ENCODE results near the gene IBA57.

Gene IBA57

DNA sequence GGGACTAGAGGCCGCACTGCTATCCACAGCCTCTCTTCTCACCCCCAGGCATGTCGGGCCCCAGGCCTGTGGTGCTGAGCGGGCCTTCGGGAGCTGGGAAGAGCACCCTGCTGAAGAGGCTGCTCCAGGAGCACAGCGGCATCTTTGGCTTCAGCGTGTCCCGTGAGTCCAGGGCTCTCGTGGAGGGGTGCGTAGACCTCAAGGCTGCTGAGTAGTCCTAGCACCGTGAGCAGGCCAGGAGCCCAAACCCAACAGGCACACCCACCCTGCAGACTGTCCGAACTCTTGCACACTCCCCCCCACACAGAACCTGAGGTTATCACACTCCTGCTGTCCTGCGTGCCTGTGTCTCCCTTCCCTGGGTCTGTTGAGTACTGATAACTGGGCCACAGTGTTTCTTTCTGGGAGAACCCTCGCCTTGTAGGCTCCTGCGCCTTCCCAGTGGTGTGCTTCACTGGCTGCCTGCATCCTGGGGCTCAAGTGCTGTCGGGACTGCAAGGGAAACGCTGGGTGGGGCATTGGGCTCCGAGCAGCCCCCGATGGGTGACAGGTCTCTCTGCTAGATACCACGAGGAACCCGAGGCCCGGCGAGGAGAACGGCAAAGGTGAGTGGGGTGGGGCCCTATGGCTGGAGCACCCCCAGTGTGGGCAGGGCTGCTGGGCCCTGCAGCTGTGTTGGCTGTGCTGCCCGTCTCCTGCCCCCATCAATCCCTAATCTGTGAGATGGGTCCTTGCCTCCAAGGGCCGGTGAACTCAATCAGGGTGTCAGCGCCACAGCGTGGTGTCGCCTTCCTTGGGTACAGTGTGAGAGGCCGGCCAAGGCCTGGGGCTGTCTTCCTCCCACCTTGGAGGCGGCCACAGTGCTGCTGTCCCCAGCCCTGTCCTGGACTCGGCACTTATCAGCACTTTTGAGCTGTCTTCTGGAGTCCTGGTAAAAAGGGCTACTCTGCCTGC lies 19.9 kb upstream of the IBA57 start:
- DNase-seq, result no peak

DNA sequence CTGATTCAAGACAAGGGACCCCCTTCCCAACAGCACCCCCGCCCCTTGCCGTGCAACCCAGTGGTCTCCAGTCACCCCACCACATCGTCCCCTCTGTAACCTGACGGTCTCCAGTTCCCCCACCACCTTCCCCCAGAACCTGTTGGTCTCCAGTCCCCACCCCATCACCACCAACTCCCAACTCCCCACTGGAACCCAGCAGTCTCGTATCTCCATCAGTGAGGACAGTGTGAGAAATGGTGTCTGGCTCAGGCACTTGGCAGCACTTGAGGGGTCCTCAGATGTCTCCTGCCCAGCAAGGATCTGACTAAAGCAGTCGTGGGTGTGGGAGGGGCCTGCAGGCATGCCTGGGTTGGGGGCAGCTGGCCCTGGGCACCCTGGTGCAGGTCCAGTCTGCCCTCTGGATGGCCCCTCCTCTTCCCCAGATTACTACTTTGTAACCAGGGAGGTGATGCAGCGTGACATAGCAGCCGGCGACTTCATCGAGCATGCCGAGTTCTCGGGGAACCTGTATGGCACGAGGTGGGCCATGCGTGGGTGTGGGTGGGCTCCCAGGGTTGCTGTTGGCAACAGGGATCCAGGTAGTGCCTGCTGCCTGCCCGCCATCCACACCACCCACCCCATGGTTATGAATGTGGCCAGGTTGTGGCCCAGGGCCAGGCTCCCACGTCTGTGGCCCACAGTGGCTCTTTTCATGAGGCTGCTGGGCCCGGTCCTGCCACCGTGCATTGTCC lies 19.0 kb upstream of the IBA57 start:
- DNase-seq, result no peak

DNA sequence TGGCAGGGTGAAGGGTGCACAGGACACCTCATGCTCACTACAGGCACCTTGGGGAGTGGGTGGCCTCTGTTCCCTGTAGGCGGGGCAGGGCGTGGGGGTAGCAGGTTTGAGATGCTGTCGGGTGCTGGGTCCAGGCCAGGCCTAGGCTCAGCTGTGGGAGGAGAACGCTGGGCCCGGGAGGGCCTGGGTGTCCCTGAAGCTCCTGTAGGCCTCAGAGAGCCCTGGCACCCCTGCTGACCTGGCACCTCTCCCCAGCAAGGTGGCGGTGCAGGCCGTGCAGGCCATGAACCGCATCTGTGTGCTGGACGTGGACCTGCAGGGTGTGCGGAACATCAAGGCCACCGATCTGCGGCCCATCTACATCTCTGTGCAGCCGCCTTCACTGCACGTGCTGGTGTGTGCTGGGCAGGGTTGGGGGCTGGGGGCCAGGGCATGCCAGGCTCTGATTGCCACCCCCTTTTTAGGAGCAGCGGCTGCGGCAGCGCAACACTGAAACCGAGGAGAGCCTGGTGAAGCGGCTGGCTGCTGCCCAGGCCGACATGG lies 18.4 kb upstream of the IBA57 start:
- DNase-seq, result no peak

DNA sequence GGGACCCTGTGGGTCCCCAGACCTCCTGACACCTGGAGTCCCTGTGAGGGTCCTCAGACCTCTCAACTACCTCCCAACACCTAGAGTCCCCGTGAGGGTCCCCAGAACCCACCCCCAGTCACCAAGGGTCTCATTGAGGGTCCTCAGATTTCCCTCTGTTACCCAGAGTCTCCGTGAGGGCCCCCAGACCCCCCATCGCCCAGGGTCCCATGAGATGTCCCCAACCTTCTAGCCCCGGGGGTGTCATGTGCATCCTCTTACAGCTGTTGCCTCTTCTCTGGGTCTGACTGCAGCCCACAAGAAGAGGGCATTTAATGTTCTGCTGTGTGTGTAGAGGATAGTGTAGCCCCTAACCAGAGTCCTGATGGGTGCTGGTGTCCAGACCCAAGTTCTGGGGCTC lies 17.8 kb upstream of the IBA57 start:
- DNase-seq, result no peak

DNA sequence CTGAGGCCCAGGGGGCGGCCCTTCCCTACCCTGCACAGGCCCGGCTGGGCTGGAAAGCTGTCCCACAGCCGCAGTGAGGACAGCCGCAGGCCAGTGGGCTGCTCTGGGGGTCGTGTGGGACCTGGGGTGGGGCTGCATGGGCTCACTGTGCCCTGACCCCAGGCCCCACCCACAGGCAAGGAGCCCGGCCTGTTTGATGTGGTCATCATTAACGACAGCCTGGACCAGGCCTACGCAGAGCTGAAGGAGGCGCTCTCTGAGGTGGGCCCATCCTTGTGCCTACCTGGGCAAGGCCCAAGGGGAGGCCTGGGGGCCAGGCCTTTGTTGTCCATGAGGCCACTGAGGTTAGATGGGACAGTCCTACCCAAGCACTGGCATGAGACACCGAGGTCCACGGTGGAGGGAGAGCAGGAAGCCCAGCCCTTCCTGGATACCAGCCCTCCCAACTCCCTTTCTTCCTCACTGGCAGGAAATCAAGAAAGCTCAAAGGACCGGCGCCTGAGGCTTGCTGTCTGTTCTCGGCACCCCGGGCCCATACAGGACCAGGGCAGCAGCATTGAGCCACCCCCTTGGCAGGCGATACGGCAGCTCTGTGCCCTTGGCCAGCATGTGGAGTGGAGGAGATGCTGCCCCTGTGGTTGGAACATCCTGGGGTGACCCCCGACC lies 17.3 kb upstream of the IBA57 start:
- no peak for DNase-seq

DNA sequence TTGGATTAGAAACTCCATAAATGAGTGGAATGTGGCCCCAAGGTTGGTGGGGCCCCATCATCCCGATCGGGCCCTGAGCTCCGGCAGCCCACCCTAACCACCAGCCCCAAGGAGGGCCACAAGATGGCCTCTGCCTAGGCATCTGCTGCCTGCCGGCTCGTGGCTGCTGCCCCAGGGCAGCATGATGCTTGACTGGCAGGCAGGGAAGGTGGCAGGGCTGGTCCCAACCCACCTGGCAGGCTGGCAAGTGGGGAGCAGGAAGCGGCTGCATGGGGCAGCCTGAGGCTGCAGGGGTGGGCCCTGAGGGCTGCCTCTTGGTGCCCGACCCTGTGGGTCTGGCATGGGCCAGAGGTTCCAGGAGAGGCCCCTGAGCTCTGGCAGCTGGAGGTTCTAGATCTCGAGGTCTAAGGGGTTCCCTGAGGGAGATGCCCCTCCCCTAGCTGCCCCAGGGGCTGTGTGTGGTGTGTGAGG lies 16.6 kb upstream of the IBA57 start:
- DNase-seq, result no peak

DNA sequence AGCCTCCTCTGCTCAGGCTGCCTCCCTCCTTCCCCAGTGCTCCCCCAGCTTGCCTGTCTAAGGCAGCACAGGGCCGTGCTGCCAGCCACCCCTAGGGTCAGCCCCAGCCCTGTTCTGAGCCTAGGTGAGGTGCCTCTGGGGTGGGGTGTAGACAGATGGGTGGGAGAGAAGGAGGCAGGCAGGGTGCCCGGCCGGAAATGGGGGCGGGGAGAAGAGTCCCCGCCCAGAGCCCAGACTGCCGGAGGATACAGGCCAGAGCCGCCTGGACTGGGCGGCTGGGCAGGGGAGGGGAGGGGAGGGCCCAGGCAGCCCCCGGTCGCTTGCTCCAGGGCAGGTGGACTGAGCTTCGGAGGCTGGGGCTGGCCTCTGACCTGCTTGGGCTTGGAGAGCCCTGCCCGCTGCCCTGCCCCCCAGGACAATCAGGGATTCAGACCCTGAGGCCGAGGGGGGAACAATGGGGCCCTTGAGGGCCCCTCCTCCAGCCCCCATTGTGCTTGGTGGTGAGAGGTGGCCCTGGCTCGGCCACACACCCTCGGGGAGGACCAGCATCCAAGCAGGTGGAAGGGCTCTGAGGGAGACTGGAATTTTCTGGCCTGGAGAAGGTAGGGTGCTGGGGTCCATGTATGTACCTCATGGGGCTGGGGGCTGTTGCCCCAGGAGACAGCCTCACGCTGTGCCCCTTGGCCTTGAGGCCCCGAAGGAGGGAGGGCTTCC lies 16.0 kb upstream of the IBA57 start, which contains the start of gene GJC2:
TSS of gene GJC2 (plus strand) at position 525 of the 714 bp plus-strand sequence. CDS start 7,829 bp downstream, outside the sequence.
- no peak for DNase-seq

DNA sequence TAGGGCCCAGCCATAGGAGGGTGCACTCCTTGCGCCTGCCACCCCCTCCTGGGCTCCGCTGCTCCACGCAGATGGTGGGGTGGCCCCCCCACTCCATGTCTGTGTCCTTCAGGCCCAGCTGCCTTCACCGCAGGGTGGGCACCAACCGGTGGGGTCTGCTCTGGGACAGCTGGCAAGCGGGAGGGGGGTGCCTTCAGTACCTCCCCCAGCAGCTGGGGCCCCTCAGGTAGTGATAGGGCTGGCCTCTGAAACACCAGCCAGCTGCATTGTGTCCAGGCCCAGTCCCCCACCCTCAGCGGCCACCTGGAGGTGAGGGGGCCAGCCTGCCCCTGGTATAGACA lies 15.5 kb upstream of the IBA57 start:
- no peak for DNase-seq

DNA sequence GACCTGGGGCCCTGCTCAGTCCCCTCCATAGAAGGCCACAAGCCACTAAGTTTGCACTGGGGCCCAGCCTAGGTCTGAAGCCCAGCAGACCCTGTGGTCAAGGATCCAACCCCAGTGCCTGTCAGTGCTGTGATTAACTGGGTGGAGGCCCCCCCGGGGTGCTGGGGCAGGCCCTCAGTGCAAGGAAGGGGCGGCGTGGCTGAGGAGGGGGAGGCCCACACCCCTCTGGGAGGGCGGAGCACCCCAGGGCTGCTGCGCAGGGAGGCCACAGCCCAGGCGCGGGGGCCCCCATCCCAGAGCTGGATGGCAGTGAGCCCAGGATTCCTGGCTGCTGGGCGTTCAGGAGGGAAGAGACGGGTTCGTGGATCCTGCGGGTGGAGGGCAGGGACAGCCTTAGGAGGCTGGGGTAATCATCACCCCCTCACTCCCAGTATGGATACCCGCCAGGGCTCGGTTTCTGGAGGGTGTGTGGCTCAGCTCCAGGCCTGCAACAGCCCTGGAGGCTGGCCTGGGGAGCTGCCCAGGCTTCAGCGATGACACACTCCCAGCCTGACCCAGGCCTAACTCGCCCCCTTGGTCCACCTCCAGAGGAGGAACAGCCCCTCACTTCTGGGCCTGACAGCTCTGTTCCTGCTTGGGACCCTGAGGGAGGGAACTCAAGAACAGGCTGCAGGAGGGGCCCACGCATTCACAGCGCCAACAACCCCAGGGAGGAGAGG lies 15.0 kb upstream of the IBA57 start:
- DNase-seq, result no peak

DNA sequence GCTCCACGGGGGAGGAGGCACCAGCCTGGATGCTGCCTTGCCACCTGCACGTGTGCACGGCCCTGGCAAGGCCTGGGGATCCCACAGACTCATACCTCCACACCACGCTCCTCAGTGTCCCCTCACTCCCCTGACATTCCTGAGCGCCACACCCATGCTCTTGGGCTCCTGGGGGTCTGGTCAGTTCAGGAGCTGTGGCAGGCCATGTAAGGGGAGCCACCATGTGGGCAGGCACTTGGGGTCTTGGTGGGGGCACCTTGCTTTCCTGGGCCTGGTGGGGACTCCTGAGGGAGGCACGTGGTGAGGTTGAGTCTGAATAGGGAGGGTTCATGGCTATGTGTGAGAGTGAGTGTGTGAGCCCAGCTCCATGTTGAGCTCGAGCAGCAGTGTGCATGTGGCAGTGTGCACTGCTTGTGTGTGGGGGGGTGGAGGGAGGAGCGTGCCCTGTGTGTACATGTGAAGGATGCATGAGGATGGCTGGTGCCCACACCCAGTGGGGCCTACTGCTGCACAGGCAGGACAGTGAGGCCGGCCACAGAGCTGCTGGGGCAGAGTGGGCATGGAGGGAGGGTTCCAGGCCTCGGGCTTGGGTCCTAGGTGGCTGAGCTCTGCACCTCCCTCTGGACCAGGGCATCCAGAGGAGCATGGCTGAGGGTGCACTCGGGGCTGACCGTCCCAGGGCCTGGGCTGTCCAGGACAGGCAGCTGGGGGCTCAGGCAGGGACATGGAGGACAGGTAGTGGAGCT lies 14.3 kb upstream of the IBA57 start:
- no peak for DNase-seq

DNA sequence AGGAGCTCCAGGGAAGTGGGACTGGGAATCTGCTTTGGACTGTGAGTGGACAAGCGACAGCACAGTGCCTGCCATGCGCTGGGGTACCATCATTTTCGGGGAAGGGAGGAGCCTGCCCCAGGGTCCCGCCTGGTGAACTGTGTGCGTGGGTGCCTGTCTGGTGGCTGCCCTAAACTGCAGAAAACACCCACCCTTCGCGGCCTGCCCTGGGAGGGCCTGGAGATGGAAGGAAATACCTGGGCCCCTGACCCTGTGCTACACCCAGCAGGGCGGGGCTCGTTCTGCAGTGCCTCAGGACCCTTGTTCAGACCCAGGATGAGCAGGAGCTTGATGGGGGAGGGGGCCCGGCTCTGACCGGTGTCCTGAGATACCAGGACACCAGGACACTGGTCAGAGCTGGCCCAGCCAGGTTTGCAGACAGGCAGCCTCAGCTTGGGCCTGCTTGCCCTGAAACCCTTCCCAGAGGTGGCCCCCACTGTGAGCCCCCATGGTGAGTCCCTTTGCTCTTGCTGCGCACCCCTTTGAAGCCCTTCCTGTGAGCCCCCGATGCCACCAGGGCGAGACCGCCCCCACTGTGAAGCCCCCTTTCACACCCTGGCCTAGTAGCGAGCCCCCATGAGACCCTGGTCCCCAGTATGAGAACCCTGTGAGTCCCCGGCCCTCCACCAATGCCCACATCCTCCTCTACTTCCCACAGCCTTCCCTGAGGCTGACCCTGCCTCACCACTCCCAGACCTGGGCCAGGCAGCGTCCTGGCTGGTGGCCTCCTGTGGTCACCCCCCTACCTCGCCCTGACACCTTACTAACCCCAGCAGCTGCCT lies 13.3 kb upstream of the IBA57 start:
- no peak for DNase-seq

DNA sequence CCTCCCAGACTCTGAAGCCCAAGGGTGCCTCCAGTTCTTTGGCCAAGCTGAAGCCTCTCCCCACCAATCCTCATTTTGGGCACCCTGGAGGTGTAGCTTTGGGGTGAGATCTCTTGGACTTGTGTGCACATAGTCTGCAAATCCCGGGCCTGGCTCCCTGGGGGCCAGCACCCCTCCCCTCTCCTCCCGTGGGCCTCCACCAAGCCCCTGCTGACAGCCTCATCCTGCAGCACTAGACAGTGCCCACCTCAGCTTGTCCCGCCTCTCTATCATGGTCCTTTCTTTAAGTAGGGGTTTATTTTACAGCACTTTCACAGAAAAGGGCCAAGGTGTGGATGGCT lies 12.7 kb upstream of the IBA57 start:
- DNase-seq, result no peak

DNA sequence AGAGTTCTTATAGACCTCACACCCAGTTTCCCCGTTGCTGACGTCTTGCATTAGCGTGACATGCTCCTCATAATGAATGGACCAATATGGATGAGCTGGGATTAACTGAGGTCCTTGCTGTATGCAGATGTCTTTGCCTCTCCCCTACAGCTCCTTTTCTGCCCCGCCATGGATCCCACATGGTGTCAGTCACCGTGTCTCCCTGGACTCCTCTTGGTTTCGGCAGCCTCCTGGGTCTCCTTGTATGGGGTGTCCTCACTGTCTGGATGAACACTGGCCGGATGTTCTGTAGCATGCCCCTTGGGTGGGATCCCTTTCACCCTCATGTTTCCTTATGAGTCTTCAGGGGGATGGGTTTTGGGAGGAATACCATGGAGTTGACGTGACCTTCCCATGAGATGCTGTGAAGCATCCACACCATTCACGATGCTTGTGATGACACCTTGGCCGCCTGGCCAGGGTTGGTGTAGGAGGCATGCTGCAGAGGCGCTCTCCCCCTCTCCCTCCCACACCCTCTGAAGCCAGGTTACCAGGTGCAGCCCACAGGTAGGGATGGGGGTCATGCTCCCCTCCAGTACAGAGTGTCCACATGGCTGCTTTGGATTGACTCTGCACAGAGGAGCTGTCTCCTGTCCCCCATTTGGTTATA lies 11.5 kb upstream of the IBA57 start:
- no peak for DNase-seq

DNA sequence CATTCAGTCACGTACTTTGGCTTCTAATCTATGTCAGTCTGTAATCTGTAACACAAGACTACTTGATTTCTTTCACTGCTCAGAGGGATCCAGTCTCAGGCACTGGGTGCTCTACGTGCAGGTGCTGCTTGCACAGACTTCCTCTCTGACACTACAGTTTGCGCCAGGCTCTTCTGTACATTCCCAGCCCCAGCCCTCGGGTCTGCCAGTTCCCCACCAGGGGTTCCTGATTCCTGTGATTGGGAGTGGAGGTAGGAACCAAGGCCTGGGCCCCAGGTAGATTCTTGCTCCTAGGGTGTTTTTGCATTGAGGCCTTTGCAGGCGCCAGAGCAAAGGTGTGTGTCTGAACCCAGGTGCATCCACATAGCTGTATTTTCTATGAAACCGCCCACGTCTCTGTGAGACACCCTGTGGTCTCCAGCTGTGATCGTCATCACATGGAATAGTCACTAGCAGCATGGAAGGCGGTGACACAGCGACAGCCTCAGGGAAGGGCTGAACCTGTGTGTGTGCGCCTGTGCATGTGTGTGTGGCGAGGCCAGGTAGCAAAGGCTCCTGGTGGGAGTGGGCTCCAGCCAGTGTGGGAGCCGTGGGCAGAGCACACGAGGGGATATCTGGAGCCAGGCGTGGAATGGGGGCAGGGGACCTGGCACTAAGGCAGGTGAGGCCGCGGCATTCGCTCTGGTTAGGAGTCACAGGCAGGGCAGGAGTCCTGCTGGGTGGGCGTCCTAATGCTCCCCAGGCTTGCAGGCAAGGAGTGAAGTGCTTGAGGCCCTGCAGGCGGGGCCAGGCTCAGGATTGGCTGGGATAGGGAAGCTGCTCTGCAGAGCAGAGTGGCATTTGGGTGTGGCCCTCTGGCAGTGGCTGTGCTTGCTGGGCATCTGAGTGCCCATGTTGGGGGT lies 10.7 kb upstream of the IBA57 start:
- DNase-seq, result peak; percentile 67

DNA sequence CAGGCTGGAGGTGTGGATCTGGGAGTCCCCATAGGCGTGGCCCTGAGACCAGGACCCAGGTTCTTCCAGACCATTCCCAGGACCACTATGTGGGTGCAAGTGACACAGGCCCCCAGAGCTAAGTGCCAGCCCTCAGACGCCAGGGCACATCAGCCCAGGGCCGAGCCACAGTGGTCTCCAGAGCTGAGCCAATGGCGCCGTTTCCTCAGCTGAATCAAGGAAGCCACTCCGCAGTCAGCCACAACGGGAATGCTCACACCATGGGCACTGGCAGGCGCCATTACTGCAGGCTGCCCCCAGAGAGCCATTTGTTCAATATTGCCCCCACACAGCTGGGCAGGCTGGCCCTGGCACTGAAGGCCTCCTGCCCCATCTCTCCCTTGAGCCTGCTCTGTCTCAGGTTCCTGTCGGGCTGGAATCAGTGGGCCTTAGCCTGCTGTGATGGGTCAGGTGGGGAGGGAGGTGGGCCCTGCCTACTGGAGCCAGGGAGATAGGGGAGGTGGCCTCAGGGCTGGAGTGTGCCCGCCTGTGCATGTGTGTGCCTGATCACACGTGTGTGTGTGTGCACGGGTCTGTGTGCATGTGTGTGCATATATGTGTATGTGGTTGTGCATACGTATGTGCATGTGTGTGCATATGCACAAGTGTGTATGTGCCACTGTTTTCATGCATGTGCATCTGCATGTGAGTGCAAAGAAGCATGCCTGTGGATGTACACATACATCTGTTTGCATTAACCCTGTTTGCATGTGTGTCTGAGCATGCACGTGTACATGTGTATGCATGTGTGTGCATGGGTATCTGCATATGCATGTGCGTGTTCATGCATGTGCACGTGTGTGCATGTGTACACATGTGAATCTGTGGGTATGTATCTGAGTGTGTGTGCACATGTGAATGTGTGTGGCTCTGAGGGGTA lies 9.7 kb upstream of the IBA57 start:
- no peak for DNase-seq

DNA sequence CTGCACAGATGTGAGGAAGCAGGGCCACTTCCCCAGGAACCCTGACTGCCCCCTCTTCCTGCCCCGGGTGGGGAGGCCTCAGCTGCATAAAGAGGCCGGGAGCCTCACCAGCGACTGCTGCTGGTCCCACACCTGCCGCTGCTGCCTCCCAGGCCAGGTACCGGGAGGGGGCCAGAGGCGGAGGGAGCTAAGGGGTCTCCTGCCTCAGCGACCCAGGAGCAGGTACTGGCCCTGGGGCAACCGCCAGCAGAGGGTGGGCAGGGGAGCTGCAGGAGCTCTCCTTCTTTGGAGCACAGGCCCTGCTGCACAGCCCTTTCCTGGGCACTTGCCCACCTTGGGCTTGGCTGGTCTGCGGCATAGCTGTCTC lies 9.1 kb upstream of the IBA57 start:
- DNase-seq, result no peak

DNA sequence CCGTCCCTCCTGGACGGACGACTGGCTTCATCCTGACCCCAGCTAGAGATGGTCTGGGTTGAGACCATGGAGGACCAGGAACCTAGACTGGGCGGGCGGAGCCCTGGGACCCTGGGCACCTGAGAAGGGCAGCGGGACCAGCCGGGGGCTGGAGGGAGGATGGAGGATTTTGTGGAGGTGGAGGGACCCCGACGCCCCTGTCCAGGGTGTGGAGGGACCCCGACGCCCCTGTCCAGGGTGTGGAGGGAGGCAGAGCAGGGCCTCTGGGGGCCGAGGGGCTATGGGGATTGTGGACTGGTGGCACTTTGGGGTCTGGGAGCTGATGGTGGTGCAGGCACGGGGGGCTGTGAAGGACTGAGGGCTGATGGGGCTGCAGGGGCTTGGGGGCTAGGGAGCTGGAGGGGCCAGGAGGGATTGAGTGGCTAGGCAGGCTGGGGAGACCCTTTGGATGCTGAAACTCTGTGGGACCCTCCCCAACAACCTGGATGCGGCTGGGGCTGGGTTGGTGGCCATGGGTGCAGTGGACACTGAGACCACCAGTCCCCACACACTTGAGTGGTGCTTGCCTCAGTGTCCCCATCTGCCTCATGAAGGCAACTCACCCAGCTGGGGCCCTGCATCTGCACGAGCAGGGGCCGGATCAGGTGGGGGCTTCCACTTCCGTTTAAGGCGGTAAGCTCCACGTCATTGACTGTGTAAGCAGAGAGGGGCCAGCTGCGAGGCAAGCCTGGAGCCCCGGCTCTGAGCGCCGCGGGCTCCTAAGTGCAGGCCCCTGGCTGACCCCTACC lies 8.5 kb upstream of the IBA57 start:
- DNase-seq, result no peak
